Stimulated activated CD4-positive, alpha-beta T cell treated with anti-CD3 and anti-CD28 coated beads, TNF-alpha, amount 100 ng/mL, for 48 hours (primary cell): Measurements from ENCODE around the gene TENM3.

Experiments
- DNase-seq, 3 donors: peaks; one replicate each; pipeline ENCODE4 v3.0.0-alpha.2; 2020; ENCODE audit warnings: low read depth in 3 of 3

The TENM3 gene

DNA sequence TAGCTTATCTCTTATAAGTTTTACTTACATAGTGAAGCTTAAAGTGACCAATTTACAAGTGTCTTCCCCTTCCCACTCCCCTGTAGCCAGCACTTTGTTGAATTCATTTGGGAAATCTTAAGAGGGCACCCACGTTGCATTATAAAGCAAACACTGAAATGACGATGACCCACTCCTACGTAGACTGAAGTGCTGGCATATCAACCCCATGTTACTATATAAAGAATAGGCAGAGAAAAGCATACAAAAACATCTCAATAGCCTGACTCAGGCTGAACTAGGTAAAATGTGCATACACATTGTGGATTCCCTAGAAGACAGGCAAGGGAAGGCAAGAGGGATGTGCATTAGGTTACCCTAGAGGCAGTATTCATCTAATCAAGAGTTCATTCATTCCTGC is 313.4 kb downstream of the TENM3 start:
- DNase-seq: no peak

DNA sequence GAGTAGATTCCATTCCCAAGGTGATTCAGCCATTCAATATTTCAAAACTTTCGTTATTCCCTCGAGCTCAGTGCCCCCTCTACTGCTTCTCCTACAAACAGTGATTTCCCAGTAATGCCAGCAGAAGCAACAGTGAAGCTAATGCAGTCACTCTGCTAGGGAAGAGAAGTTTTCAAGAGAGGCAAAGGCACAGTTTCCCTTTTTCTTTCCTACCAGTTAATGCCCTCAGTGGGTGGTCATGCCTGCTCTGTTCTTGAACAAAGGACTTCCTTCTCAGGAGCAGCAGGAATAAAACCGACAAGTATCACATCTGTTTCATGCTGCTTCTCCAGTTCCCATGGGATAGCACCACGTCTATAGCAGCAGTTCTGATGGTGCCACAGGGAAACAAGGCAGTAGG is 317.2 kb downstream of the TENM3 start:
- no peak for DNase-seq

DNA sequence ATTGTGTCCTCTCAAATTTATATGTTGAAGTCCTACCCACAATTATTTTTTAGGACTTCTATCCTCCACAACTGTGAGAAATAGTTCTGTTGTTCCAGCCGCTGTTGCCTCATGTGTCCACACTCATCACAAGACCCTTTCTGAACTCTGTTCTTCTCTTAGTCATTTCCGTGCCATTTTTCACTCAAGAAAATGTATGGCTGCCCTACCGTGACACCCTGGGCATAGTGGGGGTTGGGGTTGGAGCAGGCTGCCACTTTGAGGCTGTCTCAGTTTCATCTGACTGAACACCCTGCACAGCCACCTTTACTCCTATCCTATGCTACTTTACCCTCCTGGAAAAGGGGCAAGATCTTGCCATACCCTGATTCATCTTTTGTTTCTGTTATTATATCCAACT is 319.1 kb downstream of the TENM3 start:
- no peak for DNase-seq

DNA sequence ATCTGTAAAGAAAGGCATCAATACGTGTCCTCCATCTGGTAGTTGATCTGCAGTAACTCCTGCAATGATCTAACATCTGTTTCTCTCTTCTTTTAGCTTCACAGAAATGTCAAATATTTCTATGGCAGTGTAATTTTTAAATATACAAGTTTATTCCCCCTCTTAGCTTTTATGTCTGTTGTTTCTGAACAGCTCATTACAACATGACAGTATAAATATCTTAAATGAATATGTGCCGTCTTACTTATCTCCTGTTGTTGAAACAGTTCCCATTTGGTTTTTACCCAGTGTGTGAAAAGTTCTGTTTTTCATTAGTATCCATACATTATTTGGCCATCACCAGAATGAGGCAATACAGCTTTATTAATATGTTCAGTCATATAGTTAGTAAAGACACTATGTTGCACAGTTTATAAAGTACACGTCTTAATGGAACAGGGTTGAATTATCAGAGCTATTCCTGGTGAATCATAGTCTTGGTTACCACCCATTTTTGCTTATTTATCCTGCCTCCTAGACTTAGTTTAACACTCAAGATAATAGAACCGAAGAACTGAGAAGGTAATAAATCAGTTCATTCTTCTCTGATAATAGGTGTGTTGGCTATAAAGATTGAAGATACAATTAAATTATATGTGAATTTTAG is 321.6 kb downstream of the TENM3 start:
- no peak for DNase-seq

DNA sequence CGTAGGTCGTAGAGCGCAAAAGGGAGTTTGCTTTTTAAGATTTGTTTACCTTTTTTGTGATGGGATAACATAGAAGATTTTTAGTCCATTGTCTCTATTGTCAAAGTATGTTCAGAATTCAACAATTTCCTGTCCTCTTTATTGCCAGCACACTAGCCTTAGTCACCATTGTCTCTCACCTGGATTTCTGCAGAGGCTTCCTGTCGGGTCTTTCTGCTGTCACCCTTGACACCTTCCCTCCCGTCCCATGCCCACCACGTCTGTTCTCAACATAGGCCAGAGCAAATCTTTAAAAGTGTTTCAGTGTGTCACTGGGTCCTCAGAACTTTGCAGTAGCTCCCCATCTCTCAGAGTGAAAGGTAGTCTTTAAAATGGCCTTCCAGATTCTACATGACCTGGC is 323.9 kb downstream of the TENM3 start:
- DNase-seq: no peak

DNA sequence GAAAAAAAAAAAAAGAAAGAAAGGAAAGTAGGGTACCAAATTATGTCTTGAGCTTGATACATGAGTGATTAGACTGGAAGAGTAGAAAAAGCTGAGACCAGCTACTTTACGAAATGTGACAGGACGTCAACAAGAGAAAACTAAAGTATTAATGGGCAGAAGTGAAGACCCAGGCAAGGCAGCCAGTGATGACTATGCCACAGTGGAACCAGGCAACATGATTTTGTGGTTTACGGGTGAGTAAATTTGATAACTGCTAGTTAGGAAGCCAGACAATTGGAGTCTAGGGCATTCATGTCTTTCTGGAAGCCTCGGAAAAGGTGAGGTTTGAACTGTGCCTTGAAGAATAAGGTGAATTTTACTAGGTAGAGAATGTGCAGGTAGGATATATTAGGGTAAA is 326.4 kb downstream of the TENM3 start:
- DNase-seq: no peak

DNA sequence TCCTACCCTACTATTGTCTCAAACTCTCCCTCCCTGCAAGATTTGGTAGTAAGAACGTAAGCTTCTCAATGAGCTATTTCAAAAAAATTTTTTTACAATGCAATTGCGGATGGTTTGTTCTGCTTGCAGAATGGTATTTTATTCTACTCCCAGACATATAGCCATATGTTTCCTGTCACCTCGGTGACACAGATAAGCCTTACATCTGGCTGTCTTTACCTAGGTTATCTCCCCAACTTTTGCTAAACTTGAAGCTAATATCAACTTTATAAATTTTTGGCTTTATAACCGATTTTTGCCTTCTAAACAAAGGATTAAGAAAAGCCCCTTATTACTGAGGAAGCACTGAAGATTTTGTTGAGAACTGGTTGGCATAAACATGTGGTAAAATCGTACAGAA is 331.5 kb downstream of the TENM3 start:
- DNase-seq: no peak

DNA sequence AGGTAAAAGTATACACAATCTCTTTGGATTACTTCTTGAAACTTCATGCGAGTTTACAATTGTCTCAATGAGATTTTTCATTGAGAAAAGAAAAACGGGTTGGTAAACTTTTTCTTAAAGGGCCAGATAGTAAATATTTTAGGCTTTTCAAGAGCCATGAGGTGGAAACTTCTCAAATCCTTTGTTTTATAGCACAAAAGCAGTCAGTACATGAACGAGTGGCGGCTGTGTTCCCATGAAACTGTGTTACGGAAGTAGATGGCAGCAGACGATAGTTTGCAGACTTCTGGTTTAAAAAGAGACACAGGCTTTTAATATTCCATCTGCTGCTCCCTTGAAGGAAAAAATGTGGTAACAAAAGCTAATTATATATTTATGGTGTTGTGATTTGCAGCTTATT is 332.0 kb downstream of the TENM3 start:
- no peak for DNase-seq

DNA sequence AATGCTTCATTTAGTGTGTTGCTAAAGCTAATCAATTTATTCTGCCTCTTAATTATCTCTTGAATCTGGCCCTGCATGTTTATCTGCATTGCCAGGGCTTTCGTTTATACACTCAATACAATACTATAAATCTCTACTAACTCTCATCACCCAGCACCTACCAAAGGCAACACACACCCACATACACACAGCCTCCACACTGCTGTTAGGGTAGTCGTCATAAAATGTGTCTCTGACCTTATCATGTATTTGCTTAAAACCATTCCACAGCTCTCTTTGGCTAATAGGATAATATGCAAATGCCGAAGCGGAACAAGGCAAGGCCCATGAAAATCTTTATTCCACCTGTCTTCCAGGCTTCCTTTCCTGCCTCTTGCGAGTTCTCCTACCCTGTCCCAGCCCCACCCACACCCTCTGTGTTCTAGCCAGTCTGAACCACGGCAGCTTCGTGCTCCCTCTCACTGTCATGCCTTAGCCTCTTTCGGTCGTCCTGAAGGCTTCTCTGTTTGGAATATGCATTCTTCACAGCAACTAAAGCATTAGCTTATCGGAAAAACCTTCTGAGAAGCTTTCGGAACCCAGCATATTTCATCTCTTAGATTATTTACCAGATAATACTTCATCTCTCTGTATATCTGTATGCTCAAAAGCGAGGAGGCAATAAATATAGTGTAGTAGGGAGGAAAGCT is 333.5 kb downstream of the TENM3 start:
- no peak for DNase-seq

DNA sequence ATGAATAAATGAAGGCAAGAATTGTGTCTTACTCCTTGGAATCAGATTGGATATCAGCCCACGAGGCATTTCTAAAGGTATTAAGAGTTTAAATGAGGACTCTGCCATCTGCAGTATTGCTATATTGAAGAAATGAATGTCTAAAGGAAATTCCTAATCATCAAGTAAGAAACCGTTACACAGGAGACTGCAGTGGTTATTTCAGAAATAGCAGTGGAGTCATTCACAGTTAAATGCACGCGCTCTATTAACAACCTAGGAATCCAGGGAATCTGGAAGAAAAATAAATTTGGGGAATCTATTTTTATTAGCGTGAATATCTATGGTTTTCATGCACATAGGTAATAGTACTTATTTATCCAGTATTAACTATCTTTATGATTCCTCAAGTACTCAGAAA is 334.2 kb downstream of the TENM3 start:
- DNase-seq: no peak

DNA sequence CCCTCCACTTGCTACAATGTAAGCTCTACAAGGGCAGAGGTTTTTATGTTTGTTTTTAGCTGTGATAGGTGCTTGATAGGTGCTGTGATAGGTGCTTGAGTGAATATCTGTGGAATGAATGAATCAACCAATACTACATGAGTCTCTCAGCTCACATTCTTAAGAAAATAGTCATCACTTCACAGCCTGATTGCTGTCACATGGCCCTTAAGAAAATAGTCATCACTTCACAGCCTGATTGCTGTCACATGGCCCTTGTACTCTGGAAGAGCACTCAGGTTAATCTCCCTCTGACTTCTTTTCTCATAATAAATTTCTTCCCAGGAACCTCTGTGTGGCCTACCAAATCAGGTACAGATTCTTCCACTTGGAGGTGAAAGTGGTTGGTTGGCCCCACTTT is 335.2 kb downstream of the TENM3 start:
- no peak for DNase-seq

DNA sequence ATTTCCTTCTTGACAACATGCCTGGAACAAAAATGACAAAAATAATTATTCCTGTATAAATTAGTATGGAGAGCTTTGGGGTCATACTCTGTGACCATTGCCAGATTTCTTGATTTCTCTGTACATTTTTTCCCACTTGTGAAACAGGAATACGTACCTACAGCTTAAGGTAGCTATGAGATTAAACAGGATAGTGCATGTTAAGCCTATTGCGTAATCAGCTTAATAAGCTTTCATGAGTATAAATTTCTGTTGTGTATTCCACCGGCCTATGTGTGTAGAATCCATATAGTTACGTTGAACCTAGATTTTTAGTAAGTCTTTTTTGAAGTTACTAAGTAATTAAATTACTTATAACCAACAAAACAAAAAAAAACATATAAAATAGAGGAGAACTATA is 339.0 kb downstream of the TENM3 start:
- no peak for DNase-seq

DNA sequence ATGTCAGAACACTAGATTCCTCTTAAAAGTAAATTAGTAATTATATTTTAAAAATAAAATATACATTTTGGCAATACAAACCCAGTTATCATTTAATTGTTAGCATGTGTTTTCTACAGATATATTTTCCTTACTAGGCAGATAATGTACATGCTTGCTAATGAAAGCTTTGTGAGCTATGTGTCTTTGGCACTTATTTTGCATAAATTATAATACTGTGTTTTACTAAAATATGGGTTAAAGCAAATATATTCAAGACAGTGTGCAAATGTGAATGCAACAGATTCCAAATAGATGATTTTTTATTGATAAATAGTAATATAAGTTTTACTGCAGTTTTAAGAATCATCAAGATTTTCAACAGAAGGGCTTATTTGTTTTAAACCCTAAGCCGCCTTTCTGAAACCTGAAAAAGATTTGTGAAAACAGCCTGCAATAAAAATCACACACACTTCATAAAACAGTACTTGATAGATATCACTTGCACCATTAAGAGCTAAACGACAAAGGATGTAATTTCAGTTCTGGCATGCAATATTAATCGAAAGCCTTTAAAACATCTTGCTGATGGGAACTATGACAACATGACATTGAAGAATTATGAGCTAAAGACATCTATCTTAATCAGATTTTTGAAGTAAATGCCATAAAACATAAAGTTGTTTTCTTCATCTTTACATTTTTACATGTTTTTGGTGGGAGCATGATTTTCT is 340.7 kb downstream of the TENM3 start:
- DNase-seq: no peak

DNA sequence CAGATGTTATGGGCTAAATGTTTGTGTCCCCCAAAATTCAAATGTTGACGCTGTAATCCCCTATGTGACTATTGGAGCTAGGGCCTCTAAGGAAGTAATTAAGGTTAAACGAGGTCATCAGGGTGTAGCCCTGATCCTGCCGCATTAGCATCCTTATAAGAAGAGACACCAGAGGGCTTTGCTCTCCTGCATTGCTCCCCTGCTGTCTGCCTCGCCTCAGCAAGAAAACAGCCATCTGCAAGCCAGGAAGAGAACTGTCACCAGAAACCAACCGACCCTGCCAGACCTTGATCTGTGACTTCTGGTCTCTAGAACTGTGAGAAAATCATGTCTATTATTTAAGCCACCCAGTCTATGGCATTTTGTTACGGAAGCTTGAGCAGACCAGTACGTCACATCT is 342.1 kb downstream of the TENM3 start:
- no peak for DNase-seq

DNA sequence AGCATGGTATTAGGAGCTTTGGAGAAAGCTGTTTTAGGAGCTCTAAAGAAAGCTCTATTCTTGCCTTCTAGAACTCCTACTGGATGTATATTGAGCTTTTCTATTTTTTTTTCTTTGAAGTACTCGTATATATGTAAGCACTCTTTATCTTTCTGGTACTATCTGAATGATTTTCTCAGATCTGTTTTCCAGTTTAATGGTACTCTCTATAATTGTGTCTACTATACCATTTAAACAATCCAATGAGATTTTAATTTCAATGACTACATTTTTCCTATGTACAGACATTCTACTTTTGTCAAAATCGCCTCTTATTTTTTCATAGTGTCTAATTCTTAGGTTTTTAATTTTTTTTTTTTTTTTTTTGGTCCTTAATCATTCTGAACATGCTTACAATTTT is 345.9 kb downstream of the TENM3 start:
- DNase-seq: no peak

DNA sequence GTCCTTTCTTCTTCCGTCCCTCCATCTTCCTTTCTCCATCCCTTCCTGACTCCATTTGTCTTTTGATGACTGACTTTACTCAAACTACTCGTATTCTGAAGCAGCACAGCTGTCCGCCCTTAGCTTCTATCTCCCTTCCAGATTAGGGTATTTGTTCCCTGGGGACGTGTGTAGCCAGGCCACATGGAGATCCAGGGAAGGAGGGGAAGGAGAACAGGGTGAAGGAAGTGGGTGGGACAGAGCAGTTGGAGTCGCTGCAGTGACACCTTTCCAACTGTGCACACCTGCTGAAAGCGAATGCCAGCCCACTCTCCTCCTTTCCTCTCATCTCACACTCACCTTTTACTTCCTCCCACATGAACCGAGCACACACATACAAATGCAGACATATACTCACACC is 350.2 kb downstream of the TENM3 start:
- DNase-seq: no peak

DNA sequence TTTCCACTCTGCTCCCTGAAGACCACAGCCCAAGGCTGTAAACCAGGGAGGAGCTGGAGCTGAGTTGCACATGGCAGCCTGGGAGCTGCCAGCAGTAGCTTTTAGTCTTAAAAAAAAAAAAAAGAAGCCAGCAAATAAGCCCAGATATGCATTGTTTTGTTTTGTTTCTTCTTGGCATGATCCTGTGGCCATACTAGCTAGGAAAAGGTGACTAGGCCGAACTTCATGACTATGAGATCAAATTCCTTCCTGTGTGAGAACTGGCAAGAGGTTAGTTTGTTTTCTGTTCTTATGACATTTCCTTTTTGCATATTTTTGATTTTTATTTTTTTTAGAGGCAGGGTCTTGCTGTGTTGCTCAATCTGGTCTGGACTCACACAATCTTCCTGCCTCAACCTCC is 350.7 kb downstream of the TENM3 start:
- DNase-seq: no peak

DNA sequence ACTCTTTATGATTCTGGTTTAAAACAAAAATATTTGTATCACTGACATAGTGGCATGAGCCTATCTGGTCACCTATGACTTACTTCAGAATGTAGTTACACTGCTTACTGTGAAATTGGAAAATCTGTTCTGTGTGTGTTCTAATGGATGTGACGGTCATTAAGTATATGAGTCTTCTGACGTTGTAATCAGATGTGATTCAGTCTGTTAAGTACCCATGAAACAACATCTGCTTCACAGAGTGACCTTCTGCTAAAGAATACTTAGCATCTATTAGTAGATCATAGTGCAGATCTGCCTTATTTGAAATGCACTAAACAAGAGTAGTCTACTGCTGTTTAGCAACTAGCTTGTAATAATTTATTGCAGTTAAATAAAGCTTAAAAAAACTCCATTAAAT is 356.9 kb downstream of the TENM3 start:
- DNase-seq: no peak

DNA sequence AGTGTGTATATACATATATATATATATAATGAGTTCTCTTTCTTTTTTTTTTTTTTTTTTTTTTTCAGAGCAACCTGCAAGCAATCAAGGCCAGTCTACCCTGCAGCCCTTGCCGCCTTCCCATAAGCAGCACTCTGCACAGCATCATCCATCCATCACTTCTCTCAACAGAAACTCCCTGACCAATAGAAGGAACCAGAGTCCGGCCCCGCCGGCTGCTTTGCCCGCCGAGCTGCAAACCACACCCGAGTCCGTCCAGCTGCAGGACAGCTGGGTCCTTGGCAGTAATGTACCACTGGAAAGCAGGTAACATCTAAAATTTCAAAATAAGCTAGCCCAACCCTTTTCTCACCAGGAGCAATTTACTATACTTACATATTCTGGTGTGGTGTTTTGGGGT is 357.7 kb downstream of the TENM3 start:
- no peak for DNase-seq

DNA sequence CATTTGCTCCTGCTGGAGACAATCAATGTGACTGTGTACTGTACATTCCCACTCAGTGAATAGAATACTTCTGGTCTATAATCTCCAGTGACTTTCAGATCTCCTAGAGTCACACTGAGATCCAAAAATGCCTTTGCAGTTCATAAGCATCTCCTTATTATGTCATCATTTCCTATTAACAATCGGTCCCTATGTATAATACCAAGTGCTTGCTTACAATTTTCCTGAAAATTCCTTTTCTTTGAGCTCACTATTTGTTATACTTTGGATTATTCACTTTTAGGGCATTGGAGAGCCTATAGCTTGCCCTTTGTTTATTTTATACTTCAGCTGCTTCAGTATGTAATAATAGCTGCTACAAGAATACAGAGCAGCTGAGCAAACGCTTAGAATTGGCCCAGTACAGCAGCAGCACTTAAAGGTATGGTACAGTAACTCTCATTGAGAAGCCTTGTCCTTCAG is 361.0 kb downstream of the TENM3 start:
- DNase-seq: no peak

DNA sequence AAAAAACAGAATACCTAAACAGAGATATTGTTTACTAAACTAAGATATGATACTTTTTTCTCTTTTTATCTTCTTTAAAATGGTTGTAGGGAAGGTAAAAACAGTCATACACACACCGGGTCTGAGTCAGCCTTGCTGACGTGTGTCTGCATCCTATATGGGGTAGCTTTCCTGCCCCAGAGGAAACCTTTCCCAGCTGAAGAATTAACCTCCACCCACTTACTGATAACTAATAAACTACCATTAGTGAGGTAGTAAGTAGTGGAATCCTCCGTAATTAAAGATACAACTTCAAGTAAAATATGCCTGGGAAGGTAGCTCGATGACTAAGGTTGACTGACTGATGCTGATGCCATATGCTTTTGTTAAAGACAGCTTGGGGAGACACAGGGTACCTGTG is 361.8 kb downstream of the TENM3 start:
- DNase-seq: no peak

DNA sequence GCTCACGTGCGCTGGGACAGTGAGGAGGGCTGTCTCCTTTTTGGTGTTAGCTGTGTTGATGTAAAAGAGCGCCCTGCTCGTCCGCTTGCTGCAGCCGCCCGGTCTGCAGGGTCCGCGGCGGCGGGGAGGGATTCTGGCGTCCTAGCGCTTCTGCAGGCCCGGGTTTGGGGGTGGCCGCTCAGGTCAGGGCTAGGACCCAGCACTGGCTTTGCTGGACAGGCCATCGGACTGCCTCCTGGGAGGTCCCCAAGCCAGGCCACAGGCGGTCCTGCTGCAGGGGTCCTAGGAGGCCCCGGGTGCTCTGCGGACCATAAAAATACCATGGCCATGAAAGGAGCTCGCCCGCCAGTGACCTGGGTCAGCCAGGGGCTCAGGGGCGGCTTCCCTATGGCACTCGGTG is 365.3 kb downstream of the TENM3 start:
- no peak for DNase-seq

DNA sequence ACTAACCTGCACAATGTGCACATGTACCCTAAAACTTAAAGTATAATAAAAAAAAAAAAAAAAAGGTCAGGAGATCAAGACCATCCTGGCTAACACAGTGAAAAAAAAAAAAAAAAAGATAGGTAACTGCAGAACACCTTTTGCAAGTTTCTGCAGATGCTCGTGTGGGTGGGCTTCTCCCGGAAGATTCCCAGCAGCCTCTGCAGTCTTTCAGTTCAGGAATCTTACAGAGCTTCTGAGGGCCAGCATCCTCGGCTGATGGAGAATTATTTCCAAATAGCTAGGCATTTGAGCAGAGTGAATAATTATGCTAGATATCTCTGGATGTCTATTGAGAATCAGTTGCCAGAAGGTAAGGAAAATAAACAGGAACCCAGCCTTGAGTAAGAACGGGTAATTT is 373.3 kb downstream of the TENM3 start:
- DNase-seq: no peak
